SH-SY5Y (cell line): Measurements from ENCODE around the gene TMEM143.

Source experiments
- GATA2 ChIP-seq: IDR thresholded peaks from 2 replicates; pipeline ENCODE4 v1.6.1; 2011; ENCODE audit warnings: mild to moderate bottlenecking, low read depth, low read length
- GATA3 ChIP-seq: IDR thresholded peaks from 2 replicates; pipeline ENCODE4 v1.6.1; 2011; ENCODE audit warnings: low read depth, mild to moderate bottlenecking, low read length, moderate library complexity

GRCh38 chr19:48372904-48373303 lies 9.2 kb upstream of the TMEM143 start:
- TF ChIP-seq GATA3, result no peak
- TF ChIP-seq GATA2, result no peak
